OCI-M1 (cell line): ENCODE data around the gene GCN1.

Experiments used
- DNase-seq: peaks from one replicate; lab custom pipeline; 2025; lab: John Stamatoyannopoulos, UW

Gene GCN1

DNA sequence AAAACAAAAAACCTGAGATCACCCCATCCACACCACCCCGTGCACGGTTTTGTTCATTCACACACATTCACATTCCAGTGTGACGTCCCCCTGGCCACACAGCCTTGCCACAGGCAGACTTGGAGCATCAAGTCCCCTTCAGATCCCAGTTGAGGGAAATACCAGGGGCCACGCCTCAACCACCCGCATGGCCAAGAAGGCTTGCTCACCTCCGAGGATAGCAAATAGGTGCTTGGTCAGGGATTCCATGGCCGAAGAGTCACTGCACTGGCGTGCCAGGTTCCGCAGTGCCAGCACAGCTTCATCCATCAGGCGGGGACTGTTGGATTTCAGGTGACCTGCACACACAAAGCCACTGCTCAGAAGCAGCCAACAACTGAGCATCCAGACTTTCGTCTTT, 19.0 kb downstream of the GCN1 start:
- DNase-seq: no peak

DNA sequence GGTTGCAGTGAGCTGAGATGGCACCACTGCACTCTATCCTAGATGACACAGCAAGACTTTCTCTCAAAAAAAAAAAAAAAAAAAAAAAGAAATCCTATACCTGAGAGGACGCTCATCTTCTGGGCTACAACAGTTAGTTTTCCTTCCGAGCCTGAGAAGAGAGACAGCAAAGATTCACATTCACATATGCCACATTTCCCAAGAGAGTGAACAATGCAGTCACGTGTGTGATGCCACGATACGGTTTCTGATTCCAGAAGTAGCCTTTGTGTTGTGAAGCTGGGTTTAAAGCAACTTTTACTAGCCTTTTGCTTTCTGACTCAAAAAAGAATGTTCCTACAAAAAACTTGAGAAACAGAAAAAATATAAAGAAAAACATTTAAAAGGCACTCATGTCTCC, 19.5 kb downstream of the GCN1 start:
- DNase-seq: no peak

DNA sequence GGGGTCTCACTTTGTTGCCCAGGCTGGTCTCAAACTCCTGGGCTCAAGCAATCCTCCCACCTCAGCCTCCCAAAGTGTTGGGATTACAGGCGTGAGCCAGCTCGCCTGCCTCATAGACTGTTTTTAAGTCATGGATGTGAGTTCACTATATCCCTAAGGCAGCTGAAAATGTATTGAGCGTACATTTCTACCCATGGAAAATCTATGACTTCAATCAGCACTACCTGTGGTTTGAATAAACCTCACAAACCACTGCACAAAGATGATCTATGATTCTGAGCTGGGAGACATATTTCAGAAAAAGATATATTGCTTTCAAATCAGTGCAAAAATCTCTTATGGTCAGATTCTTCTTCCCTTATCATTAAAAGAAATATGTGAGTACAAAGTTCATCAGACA, 22.5 kb downstream of the GCN1 start:
- DNase-seq: no peak

DNA sequence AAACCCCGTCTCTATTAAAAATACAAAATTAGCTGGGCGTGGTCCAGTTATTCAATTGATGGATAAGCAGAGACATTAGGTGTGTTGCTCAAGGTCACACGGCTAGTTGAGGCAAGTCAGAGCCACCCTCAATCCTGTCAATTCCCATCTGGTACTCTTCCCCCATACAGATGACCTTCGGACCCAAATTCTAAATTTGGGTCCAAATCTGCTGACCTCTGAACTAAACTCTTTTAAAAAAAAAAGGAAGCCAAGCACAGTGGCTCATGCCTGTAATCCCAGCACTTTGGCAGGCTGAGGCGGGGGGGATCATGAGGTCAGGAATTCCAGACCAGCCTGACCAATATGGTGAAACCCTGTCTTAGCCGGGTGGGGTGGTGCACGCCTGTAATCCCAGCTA, 23.9 kb downstream of the GCN1 start:
- no peak for DNase-seq

DNA sequence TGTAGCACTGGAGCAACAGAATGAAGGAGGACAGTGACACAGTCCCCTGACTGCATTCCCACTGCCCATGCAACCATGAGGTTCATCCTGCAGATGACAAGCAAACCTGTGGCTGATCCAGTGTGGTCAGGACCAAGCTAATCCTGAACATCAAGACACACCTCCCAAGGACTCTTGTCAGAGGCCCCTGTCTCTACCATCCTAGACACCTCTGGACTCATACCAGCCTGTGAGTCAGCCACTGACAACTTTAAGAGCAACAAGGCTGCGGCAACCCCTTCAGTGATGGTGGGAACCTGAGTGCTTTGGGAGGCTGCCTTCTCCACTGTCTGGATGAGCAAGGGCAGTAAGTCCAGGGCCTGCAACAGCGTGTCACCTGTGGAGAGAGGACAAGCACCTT, 24.6 kb downstream of the GCN1 start:
- DNase-seq: no peak

DNA sequence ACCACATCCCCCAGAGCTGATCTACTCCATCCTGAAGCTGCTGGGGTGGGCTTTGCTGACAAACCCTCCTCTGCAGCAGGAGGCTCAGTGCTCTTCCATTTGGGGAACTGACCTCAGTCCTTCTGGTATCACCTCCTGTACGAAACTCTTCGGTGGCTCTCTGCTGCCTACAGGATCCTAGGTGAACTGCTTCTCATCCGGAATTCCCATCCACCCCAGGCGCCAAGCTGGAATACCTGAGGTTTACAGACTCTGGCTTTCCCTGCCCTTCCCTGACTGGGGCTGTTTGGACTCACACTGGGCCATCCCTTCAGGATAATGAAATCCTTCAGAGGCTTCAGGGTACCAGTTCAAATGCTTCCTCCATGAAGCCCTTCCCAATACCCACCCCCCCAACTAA, 26.2 kb downstream of the GCN1 start:
- no peak for DNase-seq

DNA sequence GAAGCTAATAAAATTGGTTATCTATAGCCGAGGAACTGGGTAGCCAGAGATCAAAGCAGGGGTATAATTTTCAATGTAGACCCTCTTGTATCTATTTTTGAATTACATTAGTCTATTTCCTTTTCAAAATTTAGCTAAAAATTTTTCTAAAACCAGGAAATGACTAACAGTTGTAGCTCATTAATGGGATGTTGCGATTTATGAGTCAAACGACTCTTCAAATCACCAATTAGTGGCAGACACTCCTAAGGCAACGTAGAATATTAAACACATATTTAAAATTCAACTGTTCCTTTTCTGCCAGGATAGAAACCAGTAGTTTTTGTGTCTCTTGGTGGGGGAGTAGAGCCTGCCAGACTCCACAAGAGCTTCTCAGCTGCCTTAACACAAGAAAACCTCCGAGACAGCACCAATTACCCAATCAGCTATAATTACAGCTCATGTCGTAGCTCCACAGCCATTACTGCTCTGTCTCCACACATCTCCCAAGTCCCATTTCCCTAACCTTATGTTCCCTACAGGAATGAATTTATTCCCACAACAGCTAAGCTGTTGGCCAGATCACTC, 26.9 kb downstream of the GCN1 start:
- no peak for DNase-seq

DNA sequence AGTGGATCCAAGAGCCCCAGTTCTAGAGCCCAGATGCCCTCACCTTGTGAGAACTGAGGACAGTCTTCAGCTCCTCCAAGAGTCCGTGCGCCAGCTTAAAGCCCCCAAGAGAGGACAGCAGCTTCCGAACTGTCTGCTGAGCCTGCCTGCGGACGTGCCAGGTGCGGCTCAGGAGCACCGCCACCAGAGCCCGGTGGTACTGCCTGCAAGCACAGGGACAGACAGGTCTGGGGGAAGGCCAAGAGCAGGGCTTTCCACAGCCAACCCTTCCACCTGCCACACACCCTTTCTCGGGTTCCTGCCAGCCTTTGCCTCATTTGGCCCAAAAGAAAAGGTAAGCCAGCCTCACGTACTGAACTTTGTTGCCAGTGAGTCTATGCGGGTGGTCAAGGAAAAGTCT, 30.2 kb downstream of the GCN1 start:
- DNase-seq: no peak

DNA sequence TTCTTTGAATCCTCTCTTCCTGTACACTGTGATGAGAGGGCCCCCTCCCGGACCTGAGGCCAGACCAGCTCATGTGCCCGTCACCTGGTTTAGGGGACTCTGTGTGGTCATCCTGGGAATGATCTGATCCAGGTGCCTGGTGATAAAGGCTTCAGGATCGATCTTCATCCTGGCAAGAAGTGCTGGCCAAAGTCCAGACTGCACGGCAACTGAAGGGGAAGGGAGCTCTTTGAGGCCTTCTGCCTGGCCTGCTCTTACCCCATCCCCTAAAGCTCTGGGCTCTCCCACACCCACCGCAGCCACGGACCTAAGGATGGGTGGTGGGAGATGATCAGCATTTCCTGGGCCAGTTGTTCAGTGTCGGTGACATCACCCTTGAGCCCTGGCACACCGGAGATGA, 31.8 kb downstream of the GCN1 start:
- no peak for DNase-seq

DNA sequence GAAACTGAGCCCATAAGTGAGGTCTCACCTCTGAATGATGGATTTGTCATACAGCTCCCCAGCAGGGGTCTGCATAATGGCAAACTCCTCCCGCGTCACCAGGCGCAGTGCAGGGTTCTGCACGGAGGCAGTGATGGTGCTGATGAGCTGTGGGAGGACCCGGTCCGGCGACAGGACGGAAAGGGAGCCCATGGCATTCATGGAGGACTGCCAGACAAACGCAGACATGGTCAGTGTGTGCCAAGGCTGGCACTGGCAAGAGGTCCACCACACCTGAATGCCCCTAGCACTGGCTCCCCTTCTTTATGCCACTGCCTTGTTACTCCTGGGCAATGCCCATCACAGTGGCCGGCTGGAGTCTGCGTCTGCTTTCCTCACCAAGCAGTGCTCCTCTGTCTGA, 32.7 kb downstream of the GCN1 start:
- DNase-seq: no peak

DNA sequence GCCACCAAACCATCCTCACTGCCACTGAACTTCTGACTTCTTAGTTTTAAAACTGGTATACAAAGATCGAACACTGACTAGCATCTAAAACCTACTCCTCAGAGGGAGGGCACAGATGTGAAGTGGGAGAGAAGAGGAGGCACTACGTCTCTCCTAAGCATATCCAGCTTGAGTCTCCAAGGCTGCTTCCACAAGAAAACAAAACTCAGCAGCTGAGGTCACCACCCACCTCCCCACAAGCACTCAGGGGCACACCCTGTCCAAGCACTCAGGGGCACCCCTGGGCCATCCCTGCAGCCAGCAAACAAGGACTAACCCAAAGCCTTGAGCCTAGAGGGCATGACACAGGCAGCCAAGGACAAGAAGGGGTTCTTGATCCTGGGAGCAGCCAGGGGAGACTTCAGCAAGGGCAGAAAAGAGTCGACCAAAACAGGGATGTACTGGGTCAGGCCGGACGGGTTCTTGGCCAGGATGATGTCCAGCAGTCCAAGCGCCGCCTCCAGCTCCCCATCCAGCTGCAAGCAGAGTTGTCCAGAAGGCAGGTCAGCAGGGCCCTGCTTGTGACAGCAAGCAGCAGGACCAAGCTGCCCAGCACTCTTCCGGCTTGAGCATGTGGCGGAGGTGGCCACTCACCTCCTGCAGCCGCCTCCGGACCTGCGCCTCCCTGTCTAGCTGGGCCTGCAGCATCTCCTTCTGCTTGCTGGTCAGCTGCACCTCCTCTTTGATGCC, 34.8 kb downstream of the GCN1 start:
- no peak for DNase-seq

DNA sequence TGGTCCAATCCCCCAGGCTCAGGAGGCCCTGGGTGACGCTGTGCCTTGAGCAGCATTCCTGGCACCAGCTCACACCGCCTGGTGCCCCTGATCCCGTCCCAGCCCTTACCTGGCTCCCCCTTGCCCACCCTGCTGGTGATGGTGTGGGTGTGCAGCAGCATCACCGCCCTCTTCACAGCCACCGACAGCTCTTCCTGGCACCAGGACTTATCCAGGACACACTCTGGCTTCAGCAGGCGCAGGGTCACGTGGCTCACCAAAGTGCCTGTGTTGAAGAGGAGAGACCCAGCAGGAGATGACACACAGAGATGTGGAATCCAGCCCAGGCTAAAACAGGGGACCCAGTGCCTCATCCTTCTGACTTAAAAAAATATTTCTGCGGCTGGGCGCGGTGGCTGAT, 36.2 kb downstream of the GCN1 start:
- DNase-seq: no peak

DNA sequence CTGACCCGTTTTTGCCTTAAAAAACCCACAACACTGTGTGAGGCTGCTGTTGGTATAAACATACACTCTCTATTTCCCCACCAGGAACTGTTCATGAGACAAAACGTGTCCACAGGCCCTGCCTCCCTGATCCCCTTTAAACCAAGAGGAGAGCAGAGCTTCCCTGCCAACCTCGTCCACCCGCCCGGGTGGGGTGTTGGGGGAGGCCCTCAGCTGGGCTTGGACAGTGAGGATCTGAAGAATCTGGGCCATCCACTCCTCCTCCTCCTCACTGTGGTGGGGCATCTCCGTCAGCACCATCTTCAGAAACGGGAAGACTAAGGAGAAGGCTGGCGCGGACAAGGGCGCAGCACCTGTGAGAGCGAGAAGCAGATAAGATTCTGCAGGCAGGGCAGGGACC, 36.8 kb downstream of the GCN1 start:
- no peak for DNase-seq

DNA sequence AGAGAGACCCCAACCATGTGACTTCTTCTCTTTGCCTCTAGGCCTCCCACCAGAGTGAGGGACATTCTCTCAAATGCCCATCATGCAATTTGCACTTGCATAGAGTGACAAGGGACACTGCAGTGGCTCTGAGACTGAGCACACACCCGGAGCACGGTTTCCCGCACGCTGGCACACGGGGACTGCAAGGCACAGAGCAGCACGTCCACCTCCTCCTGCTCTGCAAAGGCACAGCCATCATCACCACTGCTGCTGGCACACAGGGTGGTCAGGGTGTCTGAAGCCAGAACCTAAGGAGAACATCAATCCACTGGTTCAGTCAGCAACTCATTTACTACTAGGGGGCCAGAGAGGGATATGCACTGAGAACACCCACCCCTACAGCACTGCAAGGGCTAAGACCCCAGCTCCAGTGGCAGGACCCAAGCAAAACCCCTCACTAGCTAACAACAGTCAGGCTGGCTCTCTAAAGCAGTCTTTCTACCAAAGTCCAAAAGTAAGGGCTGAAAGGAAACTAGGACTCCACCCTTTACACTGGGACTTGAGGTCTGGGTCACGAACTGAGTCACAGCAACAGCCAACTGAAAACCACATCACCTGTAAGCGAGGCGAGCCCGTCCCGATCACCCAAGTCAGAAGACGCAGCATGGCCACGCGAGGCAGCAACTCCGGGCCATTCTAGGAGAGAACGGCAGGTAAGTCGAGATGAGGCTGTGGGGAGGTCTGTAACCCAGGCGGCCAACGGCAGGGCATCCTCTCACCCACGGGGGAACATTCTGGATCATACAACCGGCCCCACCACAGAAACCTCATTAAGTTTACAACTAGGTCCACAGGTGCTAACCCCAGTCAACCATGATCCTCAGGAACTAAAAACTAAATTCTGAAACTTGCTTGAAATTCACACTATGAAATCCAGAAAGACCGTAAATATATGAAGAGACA, 37.9 kb downstream of the GCN1 start:
- DNase-seq: no peak

DNA sequence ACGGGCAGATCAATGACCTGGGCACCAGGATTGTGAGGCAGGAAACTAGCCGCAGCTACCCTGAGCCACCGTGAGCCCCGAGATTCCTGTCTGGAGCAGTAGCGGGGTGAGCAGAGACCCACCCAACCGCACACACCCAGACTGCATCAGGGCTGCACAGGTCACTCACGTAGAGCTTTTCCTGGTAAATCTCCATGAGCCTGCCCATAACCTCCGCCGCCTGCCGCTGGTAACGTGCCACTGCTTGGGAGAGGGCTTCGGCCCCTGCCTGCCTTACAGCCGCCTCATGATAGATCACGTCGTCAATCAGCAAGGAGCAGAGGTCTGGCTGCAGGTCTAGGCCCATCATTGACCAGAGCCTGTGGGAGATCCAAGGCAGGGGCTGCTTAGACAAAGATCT, 39.4 kb downstream of the GCN1 start:
- no peak for DNase-seq

DNA sequence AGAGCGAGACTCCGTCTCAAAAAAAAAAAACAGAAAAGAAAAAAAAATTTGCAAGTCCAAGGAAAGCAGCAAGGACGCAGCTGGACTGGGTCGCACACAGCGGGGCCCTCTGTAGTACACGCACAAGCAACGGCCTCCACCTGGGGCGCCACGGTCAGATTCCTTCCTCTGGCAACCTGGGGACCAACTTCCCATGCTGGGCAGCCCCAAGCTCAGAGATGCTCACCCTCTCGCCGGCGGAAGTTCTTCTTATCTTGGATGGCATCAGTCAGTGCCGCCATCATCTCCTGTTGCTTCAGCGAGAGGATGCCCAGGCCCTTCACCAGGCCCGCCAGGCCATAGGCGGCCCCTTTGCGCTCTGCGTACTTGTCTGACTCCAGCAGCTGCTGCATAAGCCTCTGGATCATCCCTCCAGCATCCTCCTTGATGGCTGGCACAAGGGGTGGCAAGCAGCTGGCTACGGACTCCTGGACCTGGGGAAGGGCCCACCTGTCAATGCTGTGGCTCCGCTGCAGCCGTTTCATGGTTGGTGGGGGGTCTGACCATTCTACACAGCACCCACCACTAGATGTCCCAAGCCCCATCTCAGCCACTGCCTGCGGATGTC, 43.5 kb downstream of the GCN1 start:
- no peak for DNase-seq

DNA sequence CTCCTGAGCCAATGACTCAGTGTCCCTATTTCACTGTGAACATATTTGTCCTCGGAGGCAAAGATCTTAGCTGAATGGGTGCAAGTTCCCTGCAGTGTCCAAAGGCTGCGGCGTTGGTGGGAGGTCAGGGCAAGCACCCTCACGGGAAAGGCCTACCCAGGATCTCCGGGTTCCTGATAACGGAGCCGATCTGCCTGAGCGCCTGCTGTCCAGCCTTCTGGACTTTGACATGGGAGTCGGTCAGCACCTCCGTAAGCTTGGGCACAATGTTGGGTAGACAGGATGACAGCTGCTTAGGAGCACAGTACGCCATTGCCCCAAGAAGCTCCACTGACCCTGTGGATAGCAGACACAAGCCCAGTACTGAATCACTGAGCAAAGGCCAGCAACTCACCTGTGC, 46.5 kb downstream of the GCN1 start:
- no peak for DNase-seq

DNA sequence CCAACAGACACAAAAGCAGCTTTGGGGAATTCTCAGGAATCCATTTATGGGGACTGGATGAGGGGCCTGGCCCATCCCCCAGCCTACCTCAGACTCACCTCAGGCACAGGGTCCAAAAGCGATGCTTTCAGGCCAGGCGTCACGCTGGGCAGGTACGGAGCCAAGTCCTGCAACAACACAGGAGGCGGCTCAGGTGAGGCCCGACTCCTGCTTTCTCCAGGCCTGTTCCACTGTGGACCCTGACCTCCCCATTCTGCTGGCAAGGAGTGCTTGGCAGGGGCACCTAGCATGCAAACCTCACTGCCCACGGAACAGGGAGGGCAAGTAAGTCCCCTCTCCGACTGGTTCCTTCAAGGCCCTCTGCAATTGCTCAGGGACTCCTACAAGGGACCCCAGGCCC, 49.4 kb downstream of the GCN1 start:
- DNase-seq: no peak

DNA sequence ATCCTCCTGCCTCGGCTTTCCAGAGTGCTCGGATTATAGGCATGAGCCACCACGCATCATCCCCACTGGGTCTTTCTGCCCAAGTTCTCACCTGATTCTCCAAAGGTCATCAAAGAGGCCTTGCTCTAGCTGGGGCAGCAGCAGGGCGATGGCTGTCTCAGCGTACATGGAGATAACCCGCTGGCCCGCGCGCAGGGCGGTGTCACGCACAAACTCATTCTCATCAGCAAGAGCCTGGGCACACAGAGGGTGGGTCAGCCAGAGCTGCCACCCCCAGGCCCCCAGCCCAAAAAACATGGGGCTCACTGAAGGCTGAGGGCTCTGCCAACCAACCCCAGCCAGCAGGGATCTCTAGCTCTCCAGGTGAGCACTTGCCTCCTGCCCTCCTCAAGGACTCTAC, 50.3 kb downstream of the GCN1 start:
- DNase-seq: no peak

DNA sequence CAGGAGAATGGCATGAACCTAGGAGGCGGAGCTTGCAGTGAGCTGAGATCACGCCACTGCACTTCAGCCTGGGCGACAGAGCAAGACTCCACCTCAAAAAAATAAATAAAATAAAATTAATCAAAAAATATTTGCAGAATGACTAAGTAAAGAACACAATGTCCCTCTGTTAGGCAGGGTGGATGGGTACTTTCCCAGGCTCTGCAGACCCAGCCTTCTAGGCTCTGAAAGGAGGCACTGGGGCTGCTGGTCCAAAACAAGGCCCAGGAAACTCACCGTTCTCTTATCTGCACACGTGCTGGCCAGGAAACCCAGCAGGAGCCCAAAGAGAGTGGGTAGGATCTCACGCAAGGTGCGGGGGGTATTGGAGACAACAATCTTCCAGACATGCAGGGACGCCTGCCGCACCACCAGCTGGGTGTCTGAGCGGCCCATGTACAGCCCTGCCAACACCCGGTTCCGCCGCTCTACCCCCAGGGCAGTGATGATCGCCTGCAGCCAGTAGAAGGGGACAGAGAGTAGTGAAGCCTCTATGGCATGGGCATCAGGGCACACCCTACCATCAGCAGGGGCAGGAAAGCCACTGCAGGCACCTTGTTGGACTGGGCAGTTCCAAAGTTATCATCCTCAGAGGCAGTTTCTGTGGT, 52.2 kb downstream of the GCN1 start:
- DNase-seq: no peak

DNA sequence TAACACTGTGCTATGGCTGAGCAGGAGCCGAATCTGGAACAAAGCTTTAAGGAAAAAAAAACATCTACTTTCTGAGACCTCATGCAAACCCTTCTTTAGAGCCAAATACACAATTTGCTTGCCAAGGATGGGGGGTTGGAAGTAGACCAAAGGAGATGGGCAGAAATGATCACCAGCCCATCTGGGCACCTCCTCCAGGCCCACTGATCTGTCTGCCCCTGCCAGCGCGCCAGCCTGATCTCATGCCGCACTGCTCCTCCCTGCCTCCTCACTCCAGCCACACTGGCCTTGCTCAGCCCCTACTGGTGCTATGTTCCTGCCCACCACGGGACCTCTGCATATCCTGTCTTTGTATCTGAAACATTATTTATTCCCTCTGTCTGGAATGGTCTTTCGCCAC, 53.2 kb downstream of the GCN1 start:
- DNase-seq: no peak

DNA sequence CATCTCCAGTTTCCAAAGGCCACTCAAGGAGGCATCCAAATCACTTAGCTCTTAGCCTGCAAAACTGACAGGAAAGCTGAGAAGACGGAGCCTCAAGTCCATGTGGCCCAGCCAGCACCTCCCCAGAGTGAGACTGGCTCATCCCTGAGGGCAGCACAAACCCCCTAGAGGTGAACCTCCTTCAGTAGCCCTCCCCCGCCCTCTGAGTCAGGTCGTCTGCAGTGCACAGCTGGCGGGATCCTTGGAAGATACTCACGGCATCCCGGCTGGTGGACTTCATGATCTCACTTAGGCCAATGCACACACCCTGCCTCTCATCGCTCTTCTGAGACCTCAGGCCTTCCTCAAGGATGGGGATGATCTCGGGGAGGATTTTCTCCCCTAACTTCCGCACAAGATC, 53.9 kb downstream of the GCN1 start:
- no peak for DNase-seq
